KBM-7 (cell line): ENCODE results near the gene ZNF780B.
"Not testable (repeated sequence)": the region's sequence is repeated elsewhere in the genome, so short reads cannot be mapped to it uniquely, and the experiment has no call there.

Experiments used
- DNase-seq: peaks from one replicate; pipeline ENCODE4 v3.0.0-alpha.2; 2015
- in situ Hi-C: fragments of 300-500 bp; cut with MboI; formaldehyde crosslinking; loops from 2 replicates; pipeline ENCODE4 v1.14.3; 2020; ENCODE audit warnings: low sequenced_read_pairs, low pct_unique_long_range_greater_than_20kb, mixed read lengths

Gene ZNF780B

GRCh38 chr19:40054632-40055031, 1.4 kb downstream of the ZNF780B start:
- in situ Hi-C loops, result no loop called here
- no peak for DNase-seq

DNA sequence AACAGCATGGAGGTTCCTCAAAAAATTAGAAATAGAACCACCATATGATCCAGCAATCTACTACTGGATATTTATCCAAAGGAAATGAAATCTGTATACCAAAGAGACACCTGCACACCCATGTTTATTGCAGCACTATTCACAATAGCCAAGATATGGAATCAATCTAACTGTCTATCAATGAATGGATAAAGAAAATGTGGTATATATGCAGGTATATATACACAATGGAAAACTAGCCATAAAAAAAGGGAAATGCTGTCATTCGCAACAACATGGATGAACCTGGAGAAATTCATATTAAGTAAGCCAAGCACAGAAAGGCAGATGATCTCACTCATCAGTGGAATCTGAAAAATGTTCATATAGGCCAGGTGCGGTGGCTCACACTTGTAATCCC, 2.5 kb downstream of the ZNF780B start:
- in situ Hi-C loops, result no loop called here
- DNase-seq, result no peak

DNA sequence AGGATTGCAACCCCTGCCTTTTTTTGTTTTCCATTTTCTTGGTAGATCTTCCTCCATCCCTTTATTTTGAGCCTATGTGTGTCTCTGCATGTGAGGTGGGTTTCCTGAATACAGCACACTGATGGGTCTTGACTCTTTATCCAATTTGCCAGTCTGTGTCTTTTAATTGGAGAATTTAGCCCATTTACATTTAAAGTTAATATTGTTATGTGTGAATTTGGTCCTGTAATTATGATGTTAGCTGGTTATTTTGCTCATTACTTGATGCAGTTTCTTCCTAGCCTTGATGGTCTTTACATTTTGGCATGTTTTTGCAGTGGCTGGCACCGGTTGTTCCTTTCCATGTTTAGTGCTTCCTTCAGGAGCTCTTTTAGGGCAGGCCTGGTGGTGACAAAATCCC, 14.3 kb downstream of the ZNF780B start:
- in situ Hi-C loops, DNase-seq: not testable (repeated sequence)

DNA sequence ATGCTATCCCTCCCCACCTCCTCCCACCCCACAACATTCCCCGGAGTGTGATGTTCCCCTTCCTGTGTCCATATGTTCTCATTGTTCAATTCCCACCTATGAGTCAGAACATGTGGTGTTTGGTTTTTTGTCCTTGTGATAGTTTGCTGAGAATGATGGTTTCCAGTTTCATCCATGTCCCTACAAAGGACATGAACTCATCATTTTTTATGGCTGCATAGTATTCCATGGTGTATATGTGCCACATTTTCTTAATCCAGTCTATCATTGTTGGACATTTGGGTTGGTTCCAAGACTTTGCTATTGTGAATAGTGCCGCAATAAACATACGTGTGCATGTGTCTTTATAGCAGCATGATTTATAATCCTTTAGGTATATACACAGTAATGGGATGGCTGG, 18.0 kb downstream of the ZNF780B start:
- in situ Hi-C loops, DNase-seq: not testable (repeated sequence)

- DNase-seq, result no peak
- in situ Hi-C loops, result no loop called here
These were observed 20.0 kb downstream of the ZNF780B start for GRCh38 chr19:40035996-40036395.

- in situ Hi-C loops, result no loop called here
- peak; percentile 16 for DNase-seq
These were observed 22.0 kb downstream of the ZNF780B start for GRCh38 chr19:40033989-40034560.

GRCh38 chr19:40026597-40026970, 29.4 kb downstream of the ZNF780B start:
- in situ Hi-C loops, result no loop called here
- DNase-seq, result no peak

- no peak for DNase-seq
- in situ Hi-C loops, result no loop called here
These were observed 30.0 kb downstream of the ZNF780B start for GRCh38 chr19:40025938-40026596.

GRCh38 chr19:40023969-40024368, 32.1 kb downstream of the ZNF780B start:
- in situ Hi-C loops, result no loop called here
- no peak for DNase-seq

GRCh38 chr19:40013991-40014390, 42.0 kb downstream of the ZNF780B start:
- in situ Hi-C loops, result no loop called here
- DNase-seq, result no peak

DNA sequence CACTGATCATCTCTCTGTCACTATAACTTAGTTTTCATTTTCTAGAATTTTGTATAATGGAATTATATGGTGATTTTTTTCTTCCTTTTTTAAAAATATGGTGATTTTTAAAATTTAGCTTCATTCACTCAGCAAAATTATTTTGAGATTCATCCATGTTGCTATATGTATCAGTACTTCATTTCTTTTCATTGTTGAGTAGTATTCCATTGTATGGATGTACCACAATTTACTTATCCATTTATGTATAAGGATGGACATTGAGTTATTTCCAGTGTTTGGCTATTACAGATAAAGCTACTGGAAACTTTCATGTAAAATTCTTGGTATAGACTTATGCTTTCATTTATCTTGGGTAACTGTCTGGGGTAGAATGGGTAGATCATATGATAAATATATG, 46.4 kb downstream of the ZNF780B start:
- in situ Hi-C loops, result no loop called here
- no peak for DNase-seq

- in situ Hi-C loops, result no loop called here
- DNase-seq, result no peak
These were observed 49.7 kb downstream of the ZNF780B start for GRCh38 chr19:40006273-40006691.

GRCh38 chr19:40005691-40006272, 50.2 kb downstream of the ZNF780B start:
- in situ Hi-C loops, result no loop called here

GRCh38 chr19:39998501-39998900, 57.5 kb downstream of the ZNF780B start:
- in situ Hi-C loops, result no loop called here
- no peak for DNase-seq

More at GRCh38 chr19:40005691-40006272, 50.2 kb downstream of the ZNF780B start:
- no peak for DNase-seq

- no peak for DNase-seq
- in situ Hi-C loops, result no loop called here
These were observed 58.3 kb downstream of the ZNF780B start for GRCh38 chr19:39997638-39998216.

DNA sequence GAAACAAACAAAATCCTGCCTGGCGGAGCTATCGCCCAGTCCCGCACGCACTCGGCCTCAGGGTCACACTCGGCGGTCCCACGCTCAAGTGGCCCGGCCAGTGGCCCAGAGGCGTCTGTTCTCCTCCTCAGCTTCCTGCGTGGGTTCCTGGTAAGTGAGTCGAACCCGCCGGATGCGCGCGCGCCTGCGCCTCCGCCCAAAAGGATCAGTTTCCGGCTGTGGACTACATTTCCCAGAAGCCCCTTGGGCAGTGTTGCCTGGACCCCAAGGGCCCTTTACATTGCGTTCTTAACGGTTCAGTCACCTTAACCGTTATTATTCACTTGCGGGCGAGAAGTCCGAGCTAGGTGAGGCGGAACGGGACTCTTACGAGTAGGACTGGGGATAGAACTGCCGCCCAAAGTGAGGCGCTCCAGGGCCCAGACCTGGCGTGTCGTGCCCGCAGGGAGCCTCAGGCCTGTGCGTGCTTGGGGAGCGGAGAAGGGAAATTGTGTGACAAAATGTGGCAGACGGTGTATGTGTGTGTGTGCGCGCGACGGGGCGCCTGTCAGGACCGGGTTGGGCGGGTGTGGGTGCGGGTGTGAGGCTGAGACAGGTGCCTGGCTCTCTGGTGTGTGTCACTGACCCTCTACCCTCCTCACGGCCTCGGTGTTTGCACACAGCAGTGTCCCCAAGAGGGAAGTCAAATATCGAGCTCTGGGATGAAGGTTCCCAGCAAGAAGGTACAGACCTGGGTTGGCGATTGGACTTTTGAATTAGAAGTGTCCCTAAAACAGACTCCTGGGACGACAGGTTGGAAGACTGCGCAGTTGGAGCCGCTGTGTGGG, 59.0 kb downstream of the ZNF780B start, which contains the start of gene ZNF546:
TSS of gene ZNF546 (plus strand) at position 250 of the 827 bp plus-strand sequence. CDS start 1,267 bp downstream, outside the sequence.
- in situ Hi-C loops, result no loop called here

GRCh38 chr19:39996218-39996810, 59.7 kb downstream of the ZNF780B start:
- no peak for DNase-seq
- in situ Hi-C loops, result no loop called here

More for the DNA sequence above, 59.0 kb downstream of the ZNF780B start, which contains the start of gene ZNF546:
- DNase-seq, result peak; percentile 95

DNA sequence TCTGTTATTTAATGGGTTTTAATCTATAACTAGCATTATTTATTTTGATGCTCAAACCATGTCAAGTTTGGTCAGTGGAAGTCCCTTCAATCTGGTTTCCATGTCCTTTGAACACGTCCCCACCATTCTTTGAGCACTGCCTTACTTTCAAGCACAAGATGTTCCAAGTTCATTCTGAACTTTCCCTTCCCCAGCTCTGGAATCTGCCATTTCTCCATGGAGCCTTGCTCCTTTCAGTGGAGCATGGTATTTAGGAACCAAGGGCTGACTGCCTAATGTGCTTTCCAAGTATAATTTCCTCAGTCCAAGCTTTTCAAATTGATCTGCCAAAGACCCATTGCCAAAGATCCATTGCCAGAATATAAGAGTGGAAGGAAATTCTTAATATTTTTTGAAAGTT, 60.2 kb downstream of the ZNF780B start:
- in situ Hi-C loops, result no loop called here

DNA sequence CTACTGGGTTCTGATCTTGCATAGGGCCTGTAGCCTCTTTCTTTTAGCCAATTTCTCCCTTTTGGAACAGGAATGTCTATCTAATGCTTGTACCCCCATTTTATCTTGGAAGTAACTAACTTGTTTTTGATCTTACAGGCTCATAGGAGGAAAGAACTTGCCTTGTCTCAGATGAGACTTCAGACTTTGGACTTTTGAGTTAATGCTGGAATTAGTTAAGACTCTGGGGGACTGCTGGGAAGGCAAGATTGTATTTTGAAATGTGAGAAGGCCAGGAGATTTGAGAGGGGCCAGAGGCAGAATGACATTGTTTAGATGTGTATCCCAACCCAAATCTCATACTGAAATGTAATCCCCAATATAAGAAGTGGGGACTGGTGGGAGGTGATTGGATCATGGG, 61.7 kb downstream of the ZNF780B start:
- in situ Hi-C loops, result no loop called here
- no peak for DNase-seq

More for the DNA sequence above, 60.2 kb downstream of the ZNF780B start:
- DNase-seq, result no peak
